ACC112 (cell line): ENCODE data around the gene CACNA1E.
"Not testable (repeated sequence)": the region's sequence is repeated elsewhere in the genome, so short reads cannot be mapped to it uniquely, and the experiment has no call there.

Experiments
- H2AFZ ChIP-seq: fragments of 200-600 bp; sonication (generic); one replicate; pipeline ENCODE4 v1.6.0; 2017; ENCODE audit warnings: antibody characterized with exemption, low read length; ENCODE audit not compliant: unreplicated experiment
- H3K27ac ChIP-seq: fragments of 200-600 bp; sonication (generic); 2 replicates; pipeline ENCODE4 v1.5.1; 2014; ENCODE audit warnings: low read depth, mild to moderate bottlenecking, antibody characterized with exemption, low read length, moderate library complexity
- H3K27me3 ChIP-seq: fragments of 200-600 bp; sonication (generic); 2 replicates; pipeline ENCODE4 v1.6.1; 2014; ENCODE audit warnings: mild to moderate bottlenecking, antibody characterized with exemption, low read length, moderate library complexity, mixed read lengths; ENCODE audit not compliant: insufficient read depth
- H3K36me3 ChIP-seq: fragments of 200-600 bp; sonication (generic); 2 replicates; pipeline ENCODE4 v1.6.1; 2016; ENCODE audit warnings: mild to moderate bottlenecking, antibody characterized with exemption, low read length, moderate library complexity, mixed read lengths; ENCODE audit not compliant: insufficient read depth
- H3K4me1 ChIP-seq: fragments of 200-600 bp; sonication (generic); one replicate; pipeline ENCODE4 v1.6.1; 2016; ENCODE audit warnings: low read length, mixed read lengths; ENCODE audit not compliant: insufficient read depth, unreplicated experiment, control insufficient read depth
- H3K4me3 ChIP-seq: fragments of 200-600 bp; sonication (generic); 2 replicates; pipeline ENCODE4 v1.5.1; 2014; ENCODE audit warnings: mild to moderate bottlenecking, low read depth, low read length
- H3K79me2 ChIP-seq: fragments of 200-600 bp; sonication (generic); one replicate; pipeline ENCODE4 v1.6.0; 2016; ENCODE audit warnings: low read length; ENCODE audit not compliant: control insufficient read depth, unreplicated experiment, insufficient read depth

Gene CACNA1E

DNA sequence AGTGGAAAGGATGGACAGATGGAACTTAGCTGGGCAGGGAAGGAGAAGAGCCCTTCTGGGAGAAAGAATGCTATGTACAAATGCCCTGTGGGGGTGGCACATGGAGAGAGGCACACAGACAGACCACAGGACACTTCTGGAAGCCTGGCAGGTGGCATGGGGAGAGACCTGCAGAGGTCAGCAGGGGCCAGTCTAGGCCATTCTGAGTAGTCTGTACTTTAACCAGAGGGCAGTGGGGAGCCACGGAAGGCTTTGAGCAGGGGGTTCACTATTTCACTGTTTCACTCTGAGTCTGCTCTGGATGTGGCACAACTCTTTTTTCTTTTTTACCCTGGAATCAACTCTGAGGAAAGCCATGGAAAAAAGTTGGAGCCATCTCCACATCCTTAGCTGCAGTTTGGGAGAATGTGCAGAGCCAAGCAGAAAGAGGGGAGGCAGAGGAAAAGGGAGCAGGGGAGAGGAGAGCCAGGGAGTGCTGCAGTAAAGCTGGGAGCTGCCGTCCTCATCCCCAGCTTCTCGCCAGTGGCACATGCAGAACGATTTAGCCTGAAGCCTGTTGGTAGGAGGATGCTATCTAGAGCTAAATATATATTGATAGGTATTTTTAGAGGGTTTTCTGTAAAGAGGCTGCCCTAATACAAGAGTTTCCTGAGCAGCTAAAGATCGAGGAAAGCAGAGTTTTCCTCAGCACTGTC is 34.0 kb downstream of the CACNA1E start:
- H3K4me3 ChIP-seq = no peak overlapping the region

DNA sequence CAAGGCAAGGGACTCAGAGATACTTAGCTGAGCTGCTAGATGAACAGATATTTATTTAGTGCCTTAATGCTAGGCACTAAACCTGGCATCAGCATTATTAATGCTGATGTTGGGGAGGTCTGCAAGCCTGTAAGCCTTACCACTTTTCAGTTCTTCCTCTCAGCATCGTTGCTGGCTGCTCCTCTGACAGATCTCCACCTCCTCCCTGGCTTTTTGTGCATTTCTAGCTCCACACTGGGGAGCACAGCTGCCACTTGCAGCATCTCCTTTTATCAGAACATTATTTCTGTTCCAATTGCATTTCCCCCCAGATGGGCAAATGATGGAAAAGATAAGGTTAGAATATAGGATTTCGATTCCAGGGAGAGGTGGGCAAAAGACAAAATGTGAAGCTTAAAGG is 34.8 kb downstream of the CACNA1E start:
- no peaks in the 10 kb centered on the region for H3K36me3 ChIP-seq
- no peaks in the 10 kb centered on the region for H3K4me1 ChIP-seq
- no peak overlapping the region for H2AFZ ChIP-seq
- no peak overlapping the region for H3K27ac ChIP-seq
- no peaks in the 10 kb centered on the region for H3K79me2 ChIP-seq
- no peaks in the 10 kb centered on the region for H3K27me3 ChIP-seq
- no peak overlapping the region for H3K4me3 ChIP-seq

More for the DNA sequence above, 34.0 kb downstream of the CACNA1E start:
- no peak overlapping the region for H3K27ac ChIP-seq
- H2AFZ ChIP-seq = no peak overlapping the region
- H3K36me3 ChIP-seq = no peaks in the 10 kb centered on the region
- H3K4me1 ChIP-seq = no peaks in the 10 kb centered on the region
- no peaks in the 10 kb centered on the region for H3K27me3 ChIP-seq
- no peaks in the 10 kb centered on the region for H3K79me2 ChIP-seq

- no peak overlapping the region for H3K27ac ChIP-seq
- H2AFZ ChIP-seq = no peak overlapping the region
- H3K27me3 ChIP-seq = no peaks in the 10 kb centered on the region
- H3K4me1 ChIP-seq = no peaks in the 10 kb centered on the region
- no peaks in the 10 kb centered on the region for H3K79me2 ChIP-seq
- H3K36me3 ChIP-seq = no peaks in the 10 kb centered on the region
- H3K4me3 ChIP-seq = no peak overlapping the region
Observed at GRCh38 chr1:181522864-181523263, 39.5 kb downstream of the CACNA1E start.

DNA sequence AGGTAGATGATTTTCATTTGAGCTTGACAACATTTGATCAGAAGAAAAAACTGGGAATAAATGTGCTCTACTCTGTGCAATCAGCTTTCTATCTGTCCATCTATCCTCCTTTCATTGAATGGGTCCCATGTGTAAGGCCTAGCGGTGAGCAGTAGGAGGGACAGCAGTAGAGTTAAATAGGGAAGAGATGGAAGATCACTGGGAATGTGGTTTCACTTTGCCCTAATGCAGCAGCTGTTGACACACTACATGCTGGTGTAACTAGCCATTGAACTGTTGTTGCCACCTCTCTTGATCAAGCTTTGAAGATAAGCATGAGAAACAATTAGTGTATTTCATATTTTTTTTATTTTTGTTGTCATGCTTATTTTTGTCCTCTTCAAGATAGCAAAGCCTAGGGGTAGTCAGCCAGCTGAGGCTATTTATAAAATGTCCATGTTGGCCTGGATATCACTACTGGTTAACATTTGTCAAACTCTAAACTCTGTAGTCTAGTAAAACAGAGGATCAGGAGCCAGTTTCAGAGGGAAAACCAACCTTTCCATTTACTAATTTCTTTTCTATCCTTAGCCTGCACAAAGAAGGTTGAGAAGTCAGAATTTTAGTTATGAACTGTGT is 41.9 kb downstream of the CACNA1E start:
- H3K4me3 ChIP-seq = no peak overlapping the region
- H3K27ac ChIP-seq = no peak overlapping the region
- H3K4me1 ChIP-seq = no peaks in the 10 kb centered on the region
- H3K79me2 ChIP-seq = no peaks in the 10 kb centered on the region
- H2AFZ ChIP-seq = no peak overlapping the region
- H3K36me3 ChIP-seq = no peaks in the 10 kb centered on the region
- H3K27me3 ChIP-seq = no peaks in the 10 kb centered on the region

DNA sequence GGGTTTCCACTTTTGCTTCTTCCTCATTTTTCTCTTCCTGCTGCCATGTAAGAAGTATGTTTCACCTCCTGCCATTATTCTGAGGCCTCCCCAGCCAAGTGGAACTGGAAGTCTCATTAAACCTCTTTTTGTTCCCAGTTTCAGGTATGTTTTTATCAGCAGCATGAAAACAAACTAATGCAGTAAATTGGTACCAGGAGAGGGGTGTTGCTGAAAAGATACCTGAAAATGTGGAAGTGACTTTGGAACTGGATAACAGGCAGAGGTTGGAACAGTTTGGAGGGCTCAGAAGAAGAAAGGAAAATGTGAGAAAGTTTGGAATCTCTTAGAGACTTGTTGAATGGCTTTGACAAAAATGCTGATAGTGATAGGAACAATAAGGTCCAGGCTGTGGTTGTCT is 44.9 kb downstream of the CACNA1E start:
- H3K27me3 ChIP-seq = not testable (repeated sequence)

GRCh38 chr1:181531441-181531840 is 48.1 kb downstream of the CACNA1E start:
- H3K4me3 ChIP-seq = no peak overlapping the region

More for the DNA sequence above, 44.9 kb downstream of the CACNA1E start:
- not testable (repeated sequence) for H3K36me3 ChIP-seq, H3K4me1 ChIP-seq, H2AFZ ChIP-seq, H3K79me2 ChIP-seq, H3K4me3 ChIP-seq, H3K27ac ChIP-seq

DNA sequence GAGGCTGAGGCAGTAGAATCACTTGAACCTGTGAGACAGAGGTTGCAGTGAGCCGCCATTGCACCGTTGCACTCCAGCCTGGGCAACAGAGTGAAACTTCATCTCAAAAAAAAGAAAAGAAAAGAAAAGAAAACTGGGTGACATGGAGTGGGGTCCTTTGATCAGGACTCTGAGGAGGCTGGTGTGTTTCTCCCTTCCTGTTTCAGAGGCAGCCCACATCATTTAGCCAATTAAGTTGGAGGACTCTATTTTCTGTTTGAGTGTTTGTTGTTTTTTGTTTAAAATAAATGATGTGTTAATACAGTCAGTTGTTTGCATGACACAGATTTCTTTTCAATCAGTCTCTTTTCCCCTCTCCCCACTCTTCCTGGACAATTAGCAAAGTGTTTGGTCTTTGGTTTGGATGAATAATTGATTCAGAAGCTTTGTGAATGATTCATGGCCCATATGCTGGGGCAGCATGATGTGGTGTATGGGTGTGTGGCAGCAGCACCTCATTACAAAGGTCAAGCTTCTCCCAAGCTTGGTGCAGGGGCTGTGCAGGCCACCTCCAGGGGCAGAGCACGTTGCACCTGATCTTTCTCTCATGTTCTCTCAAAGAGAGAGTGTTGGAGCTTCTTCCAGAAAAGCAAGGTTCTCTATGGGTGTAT is 48.8 kb downstream of the CACNA1E start:
- no peaks in the 10 kb centered on the region for H3K27me3 ChIP-seq
- H2AFZ ChIP-seq = no peak overlapping the region
- H3K4me1 ChIP-seq = no peaks in the 10 kb centered on the region
- H3K4me3 ChIP-seq = no peak overlapping the region
- no peak overlapping the region for H3K27ac ChIP-seq
- H3K36me3 ChIP-seq = no peaks in the 10 kb centered on the region
- no peaks in the 10 kb centered on the region for H3K79me2 ChIP-seq

More at GRCh38 chr1:181531441-181531840, 48.1 kb downstream of the CACNA1E start:
- Histone ChIP-seq H3K27ac (no peak overlapping the region), H3K36me3 (no peaks in the 10 kb centered on the region), H3K79me2 (no peaks in the 10 kb centered on the region), H3K4me1 (no peaks in the 10 kb centered on the region), H2AFZ (no peak overlapping the region), H3K27me3 (no peaks in the 10 kb centered on the region)

GRCh38 chr1:181538836-181539235 is 55.5 kb downstream of the CACNA1E start:
- H3K36me3 ChIP-seq = no peaks in the 10 kb centered on the region
- no peak overlapping the region for H3K4me3 ChIP-seq
- no peaks in the 10 kb centered on the region for H3K79me2 ChIP-seq
- no peak overlapping the region for H3K27ac ChIP-seq
- H3K27me3 ChIP-seq = no peaks in the 10 kb centered on the region
- H3K4me1 ChIP-seq = no peaks in the 10 kb centered on the region
- no peak overlapping the region for H2AFZ ChIP-seq

DNA sequence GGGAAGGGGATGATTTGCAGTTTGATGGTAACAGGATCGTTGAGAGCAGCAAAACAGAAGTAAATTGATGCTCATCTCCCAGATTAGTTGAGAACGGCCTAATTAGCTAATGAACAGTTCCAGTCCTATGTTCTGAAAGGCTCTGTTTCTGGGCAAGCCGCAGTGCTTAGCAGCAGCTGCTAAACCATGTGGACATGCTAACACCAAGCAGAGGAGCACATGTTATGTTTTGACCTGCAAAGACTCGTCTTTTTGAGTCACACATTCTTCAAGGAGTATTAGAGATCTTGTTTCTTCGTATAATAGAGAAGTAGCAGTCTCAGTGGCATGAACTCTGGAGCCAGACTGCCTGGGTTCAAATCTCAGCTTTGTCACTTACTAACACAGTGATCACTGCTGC is 58.1 kb downstream of the CACNA1E start:
- Histone ChIP-seq H3K4me3 (no peak overlapping the region), H3K4me1 (no peaks in the 10 kb centered on the region), H3K27ac (no peak overlapping the region), H2AFZ (no peak overlapping the region), H3K79me2 (no peaks in the 10 kb centered on the region), H3K36me3 (no peaks in the 10 kb centered on the region), H3K27me3 (no peaks in the 10 kb centered on the region)

- Histone ChIP-seq H3K27me3 (no peaks in the 10 kb centered on the region), H3K4me3 (no peak overlapping the region), H3K36me3 (no peaks in the 10 kb centered on the region), H2AFZ (no peak overlapping the region), H3K27ac (no peak overlapping the region), H3K4me1 (no peaks in the 10 kb centered on the region), H3K79me2 (no peaks in the 10 kb centered on the region)
Observed at GRCh38 chr1:181541947-181542346, 58.6 kb downstream of the CACNA1E start.

GRCh38 chr1:181542406-181542805 is 59.1 kb downstream of the CACNA1E start:
- H2AFZ ChIP-seq, H3K27me3 ChIP-seq, H3K79me2 ChIP-seq, H3K36me3 ChIP-seq, H3K27ac ChIP-seq, H3K4me3 ChIP-seq, H3K4me1 ChIP-seq: not testable (repeated sequence)
